Measurements from ENCODE around the gene ANO4.
"Not testable (repeated sequence)": the region's sequence is repeated elsewhere in the genome, so short reads cannot be mapped to it uniquely, and the experiment has no call there.

ANO4 gene

DNA sequence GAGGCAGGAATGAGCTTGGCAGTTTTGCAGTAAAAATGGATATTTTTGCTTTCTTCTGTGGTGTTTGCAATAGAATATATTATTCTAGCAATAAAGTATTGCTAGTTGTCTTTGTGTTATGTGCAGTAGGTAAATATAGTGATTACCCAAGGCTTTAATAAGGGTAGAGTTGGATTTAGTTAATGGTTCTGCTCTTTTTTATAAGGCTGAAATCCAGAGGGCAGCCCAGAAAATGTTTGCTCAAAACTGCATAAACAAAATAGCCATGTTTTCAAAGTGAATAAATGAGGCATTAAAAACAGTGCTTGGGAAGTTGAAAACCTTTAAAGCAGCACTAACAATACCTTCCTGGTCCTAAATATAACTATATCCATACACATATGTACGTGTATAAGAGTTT lies 253.1 kb downstream of the ANO4 start:
- TF ChIP-seq, protein P1, sequence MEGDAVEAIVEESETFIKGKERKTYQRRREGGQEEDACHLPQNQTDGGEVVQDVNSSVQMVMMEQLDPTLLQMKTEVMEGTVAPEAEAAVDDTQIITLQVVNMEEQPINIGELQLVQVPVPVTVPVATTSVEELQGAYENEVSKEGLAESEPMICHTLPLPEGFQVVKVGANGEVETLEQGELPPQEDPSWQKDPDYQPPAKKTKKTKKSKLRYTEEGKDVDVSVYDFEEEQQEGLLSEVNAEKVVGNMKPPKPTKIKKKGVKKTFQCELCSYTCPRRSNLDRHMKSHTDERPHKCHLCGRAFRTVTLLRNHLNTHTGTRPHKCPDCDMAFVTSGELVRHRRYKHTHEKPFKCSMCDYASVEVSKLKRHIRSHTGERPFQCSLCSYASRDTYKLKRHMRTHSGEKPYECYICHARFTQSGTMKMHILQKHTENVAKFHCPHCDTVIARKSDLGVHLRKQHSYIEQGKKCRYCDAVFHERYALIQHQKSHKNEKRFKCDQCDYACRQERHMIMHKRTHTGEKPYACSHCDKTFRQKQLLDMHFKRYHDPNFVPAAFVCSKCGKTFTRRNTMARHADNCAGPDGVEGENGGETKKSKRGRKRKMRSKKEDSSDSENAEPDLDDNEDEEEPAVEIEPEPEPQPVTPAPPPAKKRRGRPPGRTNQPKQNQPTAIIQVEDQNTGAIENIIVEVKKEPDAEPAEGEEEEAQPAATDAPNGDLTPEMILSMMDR (conservative IDR thresholded peaks at IDR 0.05), result no peak
- TF ChIP-seq ZFX (IDR thresholded peaks at IDR 0.05), result no peak
- no peak overlapping the region for H3K27ac ChIP-seq

DNA sequence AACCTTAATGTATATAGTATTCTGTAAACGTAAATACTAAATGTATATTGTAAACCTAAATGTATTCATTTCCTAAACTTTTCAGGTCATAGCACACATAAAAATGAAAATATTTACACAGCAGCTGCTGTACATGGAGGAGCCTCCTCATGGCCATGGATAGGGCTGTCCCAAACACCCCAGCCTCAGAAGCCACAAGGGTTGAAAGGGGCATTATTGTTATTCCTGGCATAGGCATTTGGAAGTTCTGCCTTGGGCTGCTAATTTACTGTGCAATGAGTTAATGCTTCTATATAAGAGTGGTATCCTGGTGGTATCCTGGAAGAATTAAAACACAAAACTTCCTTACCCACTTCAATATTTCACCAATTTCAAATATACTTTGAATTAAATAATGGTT lies 256.1 kb downstream of the ANO4 start:
- H3K27ac ChIP-seq, result no peak overlapping the region
- no peak for TF ChIP-seq ZFX (IDR thresholded peaks at IDR 0.05)
- TF ChIP-seq, protein P1 (conservative IDR thresholded peaks at IDR 0.05), result no peak

DNA sequence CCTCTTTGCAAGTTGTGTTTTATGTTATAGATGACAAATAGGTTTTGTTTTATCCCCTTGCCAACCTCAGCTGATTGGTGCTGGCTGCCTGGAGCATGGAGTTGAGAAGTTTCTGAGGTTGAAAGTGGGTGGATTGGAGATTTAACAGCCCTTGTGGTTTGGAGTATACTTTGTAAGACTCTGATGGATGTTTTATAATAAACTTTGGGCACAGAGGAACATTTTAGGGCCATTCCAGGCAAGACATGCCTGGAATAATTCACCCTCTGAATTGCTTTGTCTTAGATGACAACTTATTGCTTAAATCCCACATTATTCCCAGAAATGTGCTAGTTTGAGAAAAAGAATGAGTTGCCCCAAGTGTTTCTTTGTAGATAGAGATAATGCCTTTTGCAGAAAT lies 256.6 kb downstream of the ANO4 start:
- H3K27ac ChIP-seq, result no peak overlapping the region
- TF ChIP-seq ZFX (IDR thresholded peaks at IDR 0.05), result no peak
- TF ChIP-seq, protein P1 (conservative IDR thresholded peaks at IDR 0.05), result no peak

DNA sequence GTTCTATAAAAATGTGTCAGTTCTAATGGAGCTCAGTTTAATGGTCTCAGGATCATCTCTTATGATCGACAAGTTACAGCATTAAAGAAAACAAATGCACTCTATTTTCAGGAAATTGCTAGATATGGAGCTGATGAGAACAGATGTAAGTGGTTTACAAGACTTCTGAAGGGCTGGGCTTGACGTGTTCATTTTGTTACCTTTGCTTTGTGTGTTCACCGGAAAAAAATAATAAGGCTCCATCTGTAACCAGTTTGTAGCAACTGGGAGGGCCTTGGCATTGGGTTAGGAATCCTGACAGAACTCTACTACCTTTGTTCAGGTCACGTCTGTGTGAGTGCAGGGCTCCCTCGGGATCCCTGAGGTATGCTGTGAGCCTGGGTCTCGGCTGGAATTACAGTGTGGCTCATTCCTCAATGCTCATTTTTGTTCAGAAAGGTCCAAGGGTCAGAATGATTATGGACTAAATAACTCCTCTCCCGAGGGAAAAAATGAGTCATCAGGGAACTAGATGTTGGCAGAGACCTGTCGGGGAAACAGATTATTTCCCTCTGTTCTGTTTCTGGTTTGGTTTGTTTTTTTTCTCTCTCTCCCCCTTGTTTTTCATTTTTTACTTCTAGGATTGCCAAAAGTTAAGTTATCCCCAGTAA lies 257.4 kb downstream of the ANO4 start:
- TF ChIP-seq, protein P1 (conservative IDR thresholded peaks at IDR 0.05), result no peak
- no peak for TF ChIP-seq ZFX (IDR thresholded peaks at IDR 0.05)
- no peak overlapping the region for H3K27ac ChIP-seq

DNA sequence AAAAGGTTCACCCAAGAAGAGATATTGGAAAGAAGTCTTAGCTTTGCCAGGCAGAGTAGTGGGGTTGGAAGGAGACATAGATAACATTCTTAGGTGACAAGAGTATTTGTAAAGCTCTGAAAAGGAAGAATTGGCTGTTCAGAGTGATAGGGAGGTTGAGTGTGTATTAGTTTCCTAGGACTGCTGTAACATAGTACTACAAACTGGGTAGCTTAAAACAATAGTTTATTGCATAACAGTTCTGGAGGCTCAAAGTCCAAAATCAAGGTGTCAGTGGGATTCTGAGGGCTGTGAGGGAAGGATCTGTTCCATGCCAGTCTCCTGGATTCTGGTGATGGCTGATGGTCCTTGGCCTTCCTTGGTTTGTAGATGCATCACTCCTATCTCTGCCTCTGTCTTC lies 258.6 kb downstream of the ANO4 start:
- TF ChIP-seq, protein P1 (conservative IDR thresholded peaks at IDR 0.05), result no peak
- no peak for TF ChIP-seq ZFX (IDR thresholded peaks at IDR 0.05)
- no peak overlapping the region for H3K27ac ChIP-seq

DNA sequence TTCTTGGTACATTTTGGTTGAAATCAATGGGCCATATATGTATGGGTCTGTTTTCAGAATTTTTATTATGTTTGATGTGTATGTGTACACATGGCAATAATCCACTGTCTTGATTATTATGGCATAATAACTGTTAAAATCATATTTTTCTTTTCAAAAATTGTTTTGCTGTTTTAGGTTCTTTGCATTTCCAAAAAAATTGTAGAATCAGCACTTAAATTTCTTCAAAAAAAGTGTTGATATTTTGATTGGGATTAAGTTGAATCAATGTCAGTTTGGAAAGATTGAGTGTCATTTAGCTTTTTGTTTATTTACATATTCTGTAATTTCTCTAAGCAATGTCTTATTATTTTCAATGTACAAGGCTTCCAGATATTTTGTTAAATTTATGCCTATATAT lies 261.4 kb downstream of the ANO4 start:
- TF ChIP-seq, protein P1 (conservative IDR thresholded peaks at IDR 0.05), result no peak
- no peak for TF ChIP-seq ZFX (IDR thresholded peaks at IDR 0.05)

DNA sequence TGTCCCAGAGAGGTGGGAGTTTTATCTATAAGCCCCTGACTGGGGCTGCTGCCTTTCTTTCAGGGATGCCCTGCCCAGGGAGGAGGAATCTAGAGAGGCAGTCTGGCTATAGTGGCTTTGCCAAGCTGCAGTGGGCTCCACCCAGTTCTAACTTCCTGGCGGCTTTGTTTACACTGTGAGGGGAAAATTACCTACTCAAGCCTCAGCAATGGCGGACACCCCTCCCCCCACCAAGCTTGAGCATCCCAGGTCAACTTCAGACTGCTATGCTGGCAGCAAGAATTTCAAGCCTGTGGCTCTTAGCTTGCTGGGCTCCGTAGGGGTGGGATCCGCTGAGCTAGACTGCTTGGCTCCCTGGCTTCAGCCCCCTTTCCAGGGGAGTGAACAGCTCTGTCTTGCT lies 267.9 kb downstream of the ANO4 start:
- not testable (repeated sequence) for H3K27ac ChIP-seq

More for the DNA sequence above, 261.4 kb downstream of the ANO4 start:
- no peak overlapping the region for H3K27ac ChIP-seq

DNA sequence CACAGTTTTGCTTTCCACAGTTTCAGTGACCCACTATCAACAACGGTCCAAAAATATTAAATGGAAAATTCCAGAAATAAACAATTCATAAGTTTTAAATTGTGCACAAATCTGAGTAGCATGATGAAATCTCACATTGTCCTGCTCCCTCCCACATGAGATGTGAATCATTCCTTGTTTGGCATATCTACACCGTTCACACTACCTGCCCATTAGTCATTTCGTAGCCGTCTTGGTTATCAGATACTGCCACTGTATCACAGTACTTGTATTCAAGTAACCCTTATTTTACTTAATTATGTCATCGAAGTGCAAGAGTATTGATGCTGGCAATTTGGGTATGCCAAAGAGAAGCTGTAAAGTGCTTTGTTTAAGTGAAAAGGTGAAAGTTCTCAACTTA lies 270.1 kb downstream of the ANO4 start:
- TF ChIP-seq, protein P1 (conservative IDR thresholded peaks at IDR 0.05), result no peak
- no peak for TF ChIP-seq ZFX (IDR thresholded peaks at IDR 0.05)

More for the DNA sequence above, 270.1 kb downstream of the ANO4 start:
- H3K27ac ChIP-seq, result no peak overlapping the region
